Astrocyte (in vitro differentiated cells and primary cell): ENCODE results near the gene UBAC1. TPM values are rescaled to one million over a fixed set of nuclear protein-coding genes. Genes with fewer than 3 reads are reported as not detected.

Source experiments
- DNase-seq: peaks from one replicate; pipeline ENCODE4 v3.0.0-alpha.2; 2010; ENCODE audit warnings: low read depth
- FAIRE-seq: peaks from 2 replicates; lab custom pipeline; 2011; peaks lifted over from hg19 to GRCh38; lab: Jason Lieb, UNC
- H2AFZ ChIP-seq: 2 replicates; pipeline ENCODE4 v1.6.0; 2012; ENCODE audit warnings: low read depth, low read length, inconsistent platforms
- H3K27ac ChIP-seq: 2 replicates; pipeline ENCODE4 v1.5.1; 2011; ENCODE audit warnings: low read depth, low read length, inconsistent platforms
- H3K27me3 ChIP-seq: 2 replicates; pipeline ENCODE4 v1.6.0; 2011; ENCODE audit warnings: low read length, inconsistent platforms; ENCODE audit not compliant: insufficient read depth
- H3K36me3 ChIP-seq: 2 replicates; pipeline ENCODE4 v1.5.1; 2011; ENCODE audit warnings: low read length, inconsistent platforms; ENCODE audit not compliant: insufficient read depth
- H3K4me1 ChIP-seq: 2 replicates; pipeline ENCODE4 v1.5.1; 2011; ENCODE audit warnings: low read length, inconsistent platforms; ENCODE audit not compliant: insufficient read depth
- H3K4me2 ChIP-seq: 2 replicates; pipeline ENCODE4 v1.6.0; 2012; ENCODE audit warnings: low read length, inconsistent platforms
- H3K4me3 ChIP-seq: 2 replicates; pipeline ENCODE4 v1.5.1; 2011; ENCODE audit warnings: low read depth, mild to moderate bottlenecking, low read length, inconsistent platforms; ENCODE audit not compliant: insufficient read depth
- H3K79me2 ChIP-seq: 2 replicates; pipeline ENCODE4 v1.6.0; 2012; ENCODE audit warnings: mild to moderate bottlenecking, low read length, inconsistent platforms; ENCODE audit not compliant: insufficient read depth
- H3K9ac ChIP-seq: 2 replicates; pipeline ENCODE4 v1.6.0; 2012; ENCODE audit warnings: mild to moderate bottlenecking, low read length, inconsistent platforms
- H3K9me3 ChIP-seq: 2 replicates; pipeline ENCODE4 v1.5.1; 2012; ENCODE audit warnings: low read depth, mild to moderate bottlenecking, low read length, inconsistent platforms; ENCODE audit not compliant: insufficient read depth
- H4K20me1 ChIP-seq: 2 replicates; pipeline ENCODE4 v1.6.0; 2012; ENCODE audit warnings: low read length, inconsistent platforms; ENCODE audit not compliant: insufficient read depth
- H3K27ac Mint-ChIP-seq: one replicate; pipeline ENCODE4 v1.8.0; 2021; ENCODE audit warnings: mild to moderate bottlenecking, mixed read lengths; ENCODE audit not compliant: unreplicated experiment
- H3K27me3 Mint-ChIP-seq: one replicate; pipeline ENCODE4 v1.8.0; 2021; ENCODE audit warnings: low read depth, mixed read lengths; ENCODE audit not compliant: unreplicated experiment
- H3K36me3 Mint-ChIP-seq: one replicate; pipeline ENCODE4 v1.8.0; 2021; ENCODE audit warnings: low read depth, mixed read lengths; ENCODE audit not compliant: unreplicated experiment
- H3K4me1 Mint-ChIP-seq: one replicate; pipeline ENCODE4 v1.8.0; 2021; ENCODE audit warnings: low read depth, mixed read lengths; ENCODE audit not compliant: unreplicated experiment
- H3K4me3 Mint-ChIP-seq: one replicate; pipeline ENCODE4 v1.8.0; 2021; ENCODE audit warnings: mild to moderate bottlenecking, moderate library complexity, mixed read lengths; ENCODE audit not compliant: unreplicated experiment
- H3K9me3 Mint-ChIP-seq: one replicate; pipeline ENCODE4 v1.8.0; 2021; ENCODE audit warnings: mild to moderate bottlenecking, mixed read lengths; ENCODE audit not compliant: unreplicated experiment
- CTCF ChIP-seq: IDR thresholded peaks from 2 replicates; pipeline ENCODE4 v1.5.1; 2011; ENCODE audit warnings: low read depth, mild to moderate bottlenecking, inconsistent platforms, low read length, moderate library complexity; ENCODE audit not compliant: insufficient read depth
- EZH2 ChIP-seq: IDR thresholded peaks from 2 replicates; pipeline ENCODE4 v1.6.1; 2012; ENCODE audit warnings: mild to moderate bottlenecking, low read length, inconsistent platforms; ENCODE audit not compliant: insufficient read depth
- total RNA-seq: library from RNA; stranded (reverse); gene quantifications from 2 replicates; pipeline ENCODE4 v1.2.1, GENCODE V29; 2021

UBAC1 gene
- total RNA-seq, 1 donor from 2014 or later: 31.8 TPM

GRCh38 chr9:135979547-135980166 lies 18.5 kb upstream of the UBAC1 start:
- H2AFZ ChIP-seq: no peak overlapping the region
- no peaks in the 10 kb centered on the region for H3K9me3 ChIP-seq
- peaks cover 9% of the 10 kb centered on the region for H3K27me3 ChIP-seq
- no peaks in the 10 kb centered on the region for H4K20me1 ChIP-seq
- TF ChIP-seq CTCF: no peak
- no peak for TF ChIP-seq EZH2
- H3K4me3 ChIP-seq: no peak overlapping the region
- no peaks in the 10 kb centered on the region for H3K36me3 ChIP-seq
- Mint-ChIP-seq H3K27me3 (peaks cover 16% of the 10 kb centered on the region), H3K27ac (no peak overlapping the region), H3K4me1 (peaks cover 8% of the 10 kb centered on the region), H3K4me3 (no peak overlapping the region), H3K36me3 (no peaks in the 10 kb centered on the region), H3K9me3 (no peaks in the 10 kb centered on the region)
- no peaks in the 10 kb centered on the region for H3K4me1 ChIP-seq
- H3K4me2 ChIP-seq: no peak overlapping the region
- no peak overlapping the region for H3K27ac ChIP-seq
- DNase-seq (no peak), FAIRE-seq (no peak)
- no peak overlapping the region for H3K9ac ChIP-seq
- H3K79me2 ChIP-seq: no peaks in the 10 kb centered on the region

GRCh38 chr9:135978642-135979546 lies 17.7 kb upstream of the UBAC1 start:
- H3K79me2 ChIP-seq: no peaks in the 10 kb centered on the region
- no peak overlapping the region for H2AFZ ChIP-seq
- no peak overlapping the region for H3K4me3 ChIP-seq
- Mint-ChIP-seq H3K4me3 (no peak overlapping the region), H3K27ac (no peak overlapping the region), H3K4me1 (peaks cover 8% of the 10 kb centered on the region), H3K36me3 (no peaks in the 10 kb centered on the region), H3K27me3 (peaks cover 11% of the 10 kb centered on the region), H3K9me3 (no peaks in the 10 kb centered on the region)
- peaks cover 5% of the 10 kb centered on the region for H3K27me3 ChIP-seq
- no peak overlapping the region for H3K4me2 ChIP-seq
- DNase-seq (no peak), FAIRE-seq (no peak)
- no peaks in the 10 kb centered on the region for H3K9me3 ChIP-seq
- no peak overlapping the region for H3K27ac ChIP-seq
- TF ChIP-seq CTCF (no peak), EZH2 (no peak)
- no peaks in the 10 kb centered on the region for H3K36me3 ChIP-seq
- no peak overlapping the region for H3K9ac ChIP-seq
- no peaks in the 10 kb centered on the region for H4K20me1 ChIP-seq
- no peaks in the 10 kb centered on the region for H3K4me1 ChIP-seq

GRCh38 chr9:135976944-135977343 lies 15.8 kb upstream of the UBAC1 start:
- no peaks in the 10 kb centered on the region for H3K36me3 Mint-ChIP-seq
- Histone ChIP-seq H4K20me1 (no peaks in the 10 kb centered on the region), H3K4me1 (no peaks in the 10 kb centered on the region), H3K27me3 (peaks cover under 1% of the 10 kb centered on the region), H3K9me3 (no peaks in the 10 kb centered on the region), H3K4me3 (no peak overlapping the region), H3K4me2 (no peak overlapping the region), H3K36me3 (no peaks in the 10 kb centered on the region), H2AFZ (no peak overlapping the region), H3K9ac (no peak overlapping the region), H3K27ac (no peak overlapping the region), H3K79me2 (no peaks in the 10 kb centered on the region)
- H3K4me3 Mint-ChIP-seq: no peak overlapping the region
- H3K4me1 Mint-ChIP-seq: peaks cover 8% of the 10 kb centered on the region
- H3K27me3 Mint-ChIP-seq: peaks cover 15% of the 10 kb centered on the region
- no peak for FAIRE-seq
- no peak for DNase-seq
- peak overlapping the region; percentile 26 for H3K27ac Mint-ChIP-seq
- no peak for TF ChIP-seq EZH2
- no peak for TF ChIP-seq CTCF
- no peaks in the 10 kb centered on the region for H3K9me3 Mint-ChIP-seq
